Stimulated activated CD4-positive, alpha-beta T cell treated with anti-CD3 and anti-CD28 coated beads, Interleukin-2, amount 100 ng/mL, for 48 hours (primary cell): Measurements from ENCODE around the gene INTS12.

ENCODE experiments used
- DNase-seq, 2 donors: peaks; one replicate each; pipeline ENCODE4 v3.0.0-alpha.2; 2020

The INTS12 gene

DNA sequence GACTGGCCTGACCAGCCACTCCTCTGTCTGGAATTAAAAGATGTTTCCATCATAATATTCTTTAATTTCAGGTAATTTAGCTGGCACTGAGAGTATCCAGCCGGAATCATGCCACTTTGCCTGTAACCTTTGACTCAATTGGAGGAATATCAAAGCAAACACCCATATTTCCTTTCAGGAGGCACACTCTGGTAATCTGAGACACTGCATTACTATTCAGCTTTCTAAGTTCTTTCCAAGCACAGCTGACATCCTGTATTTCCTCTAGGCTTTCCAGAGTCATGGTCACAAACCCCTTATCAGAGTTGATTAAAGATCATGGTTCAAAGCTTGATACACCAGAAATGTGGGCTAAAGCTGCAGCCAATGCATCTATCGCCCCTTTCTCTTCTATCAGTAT is 29.3 kb downstream of the INTS12 start:
- DNase-seq: no peak

GRCh38 chr4:105677709-105678108 is 30.8 kb downstream of the INTS12 start:
- no peak for DNase-seq

- no peak for DNase-seq
These were observed 34.5 kb downstream of the INTS12 start for GRCh38 chr4:105674011-105674410.

GRCh38 chr4:105671301-105671700 is 37.2 kb downstream of the INTS12 start:
- no peak for DNase-seq

DNA sequence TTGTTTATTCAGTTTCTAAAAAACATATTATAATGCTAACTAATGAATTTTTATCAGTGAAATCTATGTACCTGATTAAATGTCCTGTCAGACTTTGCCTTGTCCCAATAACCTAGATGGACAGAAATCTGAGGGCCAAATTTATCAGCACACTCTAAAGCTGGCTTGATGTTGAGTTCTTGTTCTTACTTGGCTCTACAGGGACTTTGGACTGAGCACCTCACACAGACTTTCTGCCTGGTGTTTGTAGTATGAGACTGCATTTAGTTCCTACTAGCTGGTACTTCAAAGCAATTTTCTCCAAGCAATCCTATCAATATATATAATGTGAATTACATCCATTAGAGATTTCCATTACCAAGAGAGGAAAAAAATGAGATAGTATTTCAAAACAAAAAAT is 37.8 kb downstream of the INTS12 start:
- DNase-seq: no peak

- no peak for DNase-seq
These were observed 41.8 kb downstream of the INTS12 start for GRCh38 chr4:105666693-105667092.

- DNase-seq: no peak
These were observed 45.4 kb downstream of the INTS12 start for GRCh38 chr4:105662935-105663675.

DNA sequence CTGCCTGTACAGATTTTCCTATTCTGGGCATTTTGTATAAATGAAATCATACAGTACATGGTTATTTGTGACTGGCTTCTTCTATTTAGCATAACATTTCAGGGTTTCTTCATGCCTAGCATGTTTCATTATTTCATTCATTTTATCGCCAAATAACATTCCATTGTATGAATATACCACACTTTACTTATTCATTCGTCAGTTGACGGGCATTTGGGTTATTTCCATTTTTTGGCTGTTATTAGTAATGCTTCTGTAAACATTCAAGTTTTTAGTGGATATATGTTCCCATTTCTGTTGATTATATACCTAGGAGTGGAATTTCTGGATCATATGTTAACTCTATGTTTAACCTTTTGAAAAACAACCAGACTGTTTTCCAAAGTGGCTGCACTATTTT is 47.5 kb downstream of the INTS12 start:
- no peak for DNase-seq

DNA sequence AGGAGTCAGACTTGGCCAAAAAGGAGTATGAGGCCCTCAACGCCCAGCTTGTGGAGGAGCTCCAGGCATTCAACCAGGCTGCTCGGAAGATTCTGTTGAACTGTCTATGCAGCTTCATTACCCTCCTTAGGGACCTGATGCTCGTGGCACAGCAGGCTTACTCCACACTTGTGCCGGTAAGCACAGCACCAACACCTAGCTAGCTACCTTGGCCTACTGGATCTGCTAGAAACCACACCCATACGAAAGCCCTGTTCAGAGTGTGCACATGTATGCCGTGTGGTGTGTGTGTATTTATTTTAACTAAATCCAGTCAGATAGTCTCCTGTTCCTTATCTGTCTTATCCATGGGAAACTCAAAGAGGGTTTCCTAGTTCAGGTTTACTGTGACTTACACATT is 49.3 kb downstream of the INTS12 start:
- DNase-seq: no peak

GRCh38 chr4:105657117-105657765 is 51.2 kb downstream of the INTS12 start:
- DNase-seq: no peak

DNA sequence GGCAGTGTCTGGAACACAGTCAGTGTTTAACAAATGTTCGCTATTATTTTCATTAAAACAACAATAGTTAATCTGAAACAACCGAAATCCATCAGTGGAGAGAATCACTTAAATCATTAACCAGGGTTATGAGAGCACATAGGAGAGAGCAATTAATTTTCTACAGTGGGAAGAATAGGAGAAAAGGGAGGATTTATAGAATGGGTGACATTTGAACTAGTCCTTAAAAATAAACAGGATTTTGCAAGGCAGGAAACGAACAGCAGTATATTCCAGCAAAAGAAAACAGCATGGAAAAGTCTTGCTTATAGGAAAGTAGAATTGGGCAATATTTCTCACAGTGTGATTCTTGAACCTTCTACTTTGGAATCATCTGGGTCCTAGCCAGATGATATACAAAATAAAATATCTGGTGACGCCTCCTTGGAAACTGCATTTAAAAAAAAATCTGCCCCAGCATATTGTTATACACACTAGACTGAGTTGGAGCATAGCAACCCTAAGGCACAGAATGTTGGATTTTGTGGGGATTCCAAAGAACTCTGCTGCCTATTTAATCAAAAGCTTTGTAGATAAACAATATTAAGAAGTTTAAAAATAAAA is 56.1 kb downstream of the INTS12 start:
- DNase-seq: no peak

- DNase-seq: no peak
These were observed 56.6 kb downstream of the INTS12 start for GRCh38 chr4:105651884-105652283.

GRCh38 chr4:105650190-105650589 is 58.3 kb downstream of the INTS12 start:
- DNase-seq: no peak

- no peak for DNase-seq
These were observed 63.0 kb downstream of the INTS12 start for GRCh38 chr4:105645440-105645839.

GRCh38 chr4:105644257-105644656 is 64.2 kb downstream of the INTS12 start:
- DNase-seq: no peak

DNA sequence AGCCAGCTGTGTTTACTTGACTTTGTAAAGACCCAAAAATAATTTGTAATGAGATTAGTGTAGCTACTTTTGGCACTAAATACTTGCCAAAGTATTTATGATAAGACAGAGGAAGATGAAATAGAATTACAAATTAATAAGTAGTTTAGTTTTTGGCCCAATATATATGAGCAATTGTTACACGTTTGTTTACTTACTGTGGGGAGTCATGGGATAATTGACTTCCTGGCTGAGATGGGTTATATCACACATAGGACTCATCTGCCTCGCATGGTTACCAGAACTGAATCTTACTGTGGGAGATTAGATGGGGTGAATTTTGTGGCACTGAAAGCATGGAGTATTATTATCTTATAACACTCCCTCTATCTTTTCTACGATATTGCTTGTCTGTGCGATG is 66.6 kb downstream of the INTS12 start:
- DNase-seq: no peak

DNA sequence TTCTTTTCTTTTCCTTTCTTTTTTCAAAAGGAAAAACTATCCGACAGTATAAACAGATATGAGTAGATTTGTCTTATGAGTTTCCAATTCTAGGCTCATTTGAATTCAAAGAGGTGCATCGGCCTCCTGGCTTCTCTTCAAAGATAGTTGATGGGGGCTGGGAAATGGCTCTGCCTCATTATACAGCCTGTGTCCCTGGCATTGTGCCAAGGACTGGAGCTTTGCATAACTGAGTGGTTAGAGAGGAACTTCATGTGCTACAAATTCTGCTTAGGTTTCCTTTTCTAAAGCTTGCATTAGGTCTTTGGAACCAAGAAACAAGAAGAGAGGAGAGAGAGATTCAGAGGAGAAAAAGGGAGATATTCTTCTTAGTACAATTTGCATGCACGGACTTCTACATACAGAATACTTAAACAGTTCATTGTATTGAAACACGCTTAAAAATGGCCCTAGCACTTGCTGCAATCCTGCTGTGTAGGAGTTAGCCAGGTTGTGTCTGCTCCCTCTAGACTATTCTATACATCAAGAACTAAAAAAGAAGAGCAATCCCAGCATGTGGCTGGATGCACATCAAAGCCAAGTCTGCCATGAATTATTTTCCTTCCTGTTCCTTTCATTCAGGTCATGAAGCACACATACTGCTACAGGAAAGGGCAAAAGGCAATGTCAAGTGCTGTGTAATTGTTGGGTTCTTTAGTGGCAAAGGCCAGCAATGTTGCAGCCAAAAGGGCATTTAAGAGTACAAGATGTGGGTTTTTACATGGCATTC is 70.9 kb downstream of the INTS12 start:
- DNase-seq: no peak

DNA sequence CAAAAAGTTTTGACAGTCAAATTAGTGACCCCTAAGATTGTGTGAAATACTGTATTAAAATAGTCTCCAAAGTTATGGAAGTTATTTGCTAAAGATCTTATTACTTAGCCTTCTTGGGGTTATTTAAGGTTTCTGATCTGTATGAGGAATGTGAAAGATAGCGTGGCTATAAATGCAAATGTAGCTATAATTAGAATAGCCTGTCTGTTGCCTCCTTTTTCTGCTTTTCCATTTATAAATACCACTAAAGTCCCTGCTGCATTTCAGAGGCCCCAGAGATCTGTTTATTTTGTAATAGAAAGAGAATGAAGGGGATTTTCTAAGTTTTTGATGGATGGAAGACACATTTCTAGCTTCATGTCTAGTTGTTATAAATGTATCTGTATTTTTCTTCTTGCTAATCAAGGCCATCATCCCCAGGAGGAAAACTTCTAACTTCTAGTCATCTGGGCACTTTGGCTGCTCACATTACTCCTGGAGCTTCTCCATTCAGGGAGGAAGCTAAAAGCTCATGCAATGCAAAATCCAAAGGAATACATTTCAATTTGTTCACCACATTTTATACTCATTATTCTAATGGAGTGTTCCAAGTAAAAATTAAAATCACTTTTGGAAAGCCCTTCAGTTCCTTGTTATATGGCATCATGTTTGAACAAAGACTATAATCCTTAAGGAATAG is 73.9 kb downstream of the INTS12 start:
- no peak for DNase-seq

DNA sequence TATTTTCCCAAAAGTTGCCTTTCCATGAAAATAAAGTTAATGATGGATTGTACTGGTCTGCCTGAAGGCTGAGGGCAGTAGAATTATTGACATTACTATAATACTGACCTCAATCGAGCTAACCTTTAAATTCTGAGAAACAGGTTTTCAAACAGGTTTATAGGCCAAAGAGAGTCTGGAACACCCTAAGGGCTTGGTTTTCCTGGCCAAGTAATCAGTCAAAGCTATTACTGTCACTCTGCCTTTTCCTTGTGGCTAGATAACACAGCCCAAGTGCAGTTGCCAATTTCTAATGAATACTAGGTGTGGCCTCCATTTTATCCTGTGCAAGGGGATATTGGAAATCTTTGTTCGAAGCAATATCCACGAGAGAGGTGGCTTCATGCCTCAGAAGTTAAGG is 75.2 kb downstream of the INTS12 start:
- DNase-seq: no peak
